A549 (cell line): ENCODE data around the gene RGS6. TPM values are rescaled to one million over a fixed set of nuclear protein-coding genes. Genes with fewer than 3 reads are reported as not detected.

ENCODE experiments used
- ATAC-seq, 2 experiments: fragments of 200-7000 bp in 1 of 2; fragments of >200 bp in 1 of 2; cut with Nextera tagmentation in 1 of 2; cut with Tn5 transposase in 1 of 2; 3 replicates each; pipeline versions ENCODE4 v1.8.0 to v1.9.1; 2018 to 2020; ENCODE audit warnings: mild to moderate bottlenecking in 1 of 2, moderate library complexity in 1 of 2
- CTCF ChIA-PET: fragments of 300-600 bp; sonication (Branson Sonifier 250); formaldehyde crosslinking; extraction: SDS; loops from one replicate; lab custom pipeline; 2021; ENCODE audit warnings: antibody characterized with exemption, inconsistent platforms; lab: Yijun Ruan, JAX
- POLR2A ChIA-PET: fragments of 350-600 bp; formaldehyde crosslinking; extraction: SDS; loops from one replicate; lab custom pipeline; 2021; ENCODE audit warnings: antibody characterized with exemption, inconsistent platforms; lab: Yijun Ruan, JAX
- DNase-seq, 2 experiments: peaks; one replicate each; pipeline versions ENCODE4 v3.0.0 to v3.0.0-alpha.2; 2011 to 2016; ENCODE audit warnings: low read depth in 1 of 2, low spot score in 1 of 2
- FAIRE-seq: peaks from 2 replicates; lab custom pipeline; 2011; peaks lifted over from hg19 to GRCh38; lab: Jason Lieb, UNC
- H3K27ac ChIP-seq, 2 experiments: fragments of >200 bp; sonication (Bioruptor Twin); formaldehyde crosslinking; 3 replicates each; pipeline ENCODE4 v1.5.1; 2016 to 2017
- H3K4me1 ChIP-seq: fragments of >200 bp; sonication (Bioruptor Twin); formaldehyde crosslinking; 3 replicates; pipeline ENCODE4 v1.6.1; 2016
- H3K4me2 ChIP-seq: fragments of >200 bp; sonication (Bioruptor Twin); formaldehyde crosslinking; 3 replicates; pipeline ENCODE4 v1.6.1; 2016
- H3K4me3 ChIP-seq: fragments of >200 bp; sonication (Bioruptor Twin); formaldehyde crosslinking; 3 replicates; pipeline ENCODE4 v1.5.1; 2016
- H3K9me3 ChIP-seq: fragments of >200 bp; sonication (Bioruptor Twin); formaldehyde crosslinking; 3 replicates; pipeline ENCODE4 v1.6.1; 2016
- BHLHE40 ChIP-seq: IDR thresholded peaks from 2 replicates; pipeline ENCODE4 v1.6.1; 2012; ENCODE audit warnings: low read depth, low read length, inconsistent platforms
- CBX2 ChIP-seq: fragments of 200-600 bp; sonication (generic); IDR thresholded peaks from 2 replicates; pipeline ENCODE4 v1.6.1; 2016; ENCODE audit warnings: low read depth, mild to moderate bottlenecking, borderline replicate concordance
- CEBPB ChIP-seq, 2 experiments: fragments of >200 bp in 1 of 2; sonication (Bioruptor Twin) in 1 of 2; formaldehyde crosslinking in 1 of 2; IDR thresholded peaks; 2 replicates each; pipeline ENCODE4 v1.6.1; 2012 to 2016
- EHF ChIP-seq: fragments of 250-450 bp; sonication (Bioruptor Pico); IDR thresholded peaks from 2 replicates; pipeline ENCODE4 v1.5.0; 2020; ENCODE audit warnings: mild to moderate bottlenecking
- EHMT2 ChIP-seq: fragments of 200-600 bp; sonication (generic); IDR thresholded peaks from 2 replicates; pipeline ENCODE4 v1.6.1; 2016; ENCODE audit warnings: antibody characterized with exemption, low read depth, mild to moderate bottlenecking, moderate library complexity
- EP300 ChIP-seq, 2 experiments: fragments of >200 bp; sonication (Bioruptor Twin); formaldehyde crosslinking; IDR thresholded peaks; 2 replicates in 1 of 2; 3 replicates in 1 of 2; pipeline ENCODE4 v1.6.1; 2016 to 2017
- FOSL2 ChIP-seq, 2 experiments: fragments of 450-650 bp in 1 of 2; fragments of >200 bp in 1 of 2; sonication (Bioruptor Twin) in 1 of 2; formaldehyde crosslinking; IDR thresholded peaks; 2 replicates each; pipeline versions ENCODE4 v1.5.0 to v1.6.1; 2016 to 2020; ENCODE audit warnings: mild to moderate bottlenecking in 1 of 2, moderate library complexity in 1 of 2
- GATA3 ChIP-seq: IDR thresholded peaks from 2 replicates; pipeline ENCODE4 v1.6.1; 2012; ENCODE audit warnings: borderline replicate concordance
- HES2 ChIP-seq: fragments of >200 bp; sonication (Bioruptor Twin); formaldehyde crosslinking; IDR thresholded peaks from 2 replicates; pipeline ENCODE4 v1.6.1; 2016
- HEYL ChIP-seq: fragments of 250-450 bp; sonication (Bioruptor Pico); IDR thresholded peaks from 2 replicates; pipeline ENCODE4 v1.8.0; 2021; ENCODE audit warnings: mild to moderate bottlenecking, moderate library complexity
- JUN ChIP-seq, 2 experiments: fragments of >200 bp; sonication (Bioruptor Twin); formaldehyde crosslinking; IDR thresholded peaks; 2 replicates in 1 of 2; 3 replicates in 1 of 2; pipeline ENCODE4 v1.6.1; 2016 to 2017
- MAFK ChIP-seq: fragments of 450-650 bp; IDR thresholded peaks from 2 replicates; pipeline ENCODE4 v1.6.1; 2014; ENCODE audit not compliant: partially characterized antibody
- MAZ ChIP-seq: fragments of 150-350 bp; IDR thresholded peaks from 2 replicates; pipeline ENCODE4 v1.6.1; 2014; ENCODE audit warnings: antibody characterized with exemption, low read depth, low read length, borderline replicate concordance
- NPAS2 ChIP-seq: fragments of 250-450 bp; sonication (Bioruptor Pico); IDR thresholded peaks from 2 replicates; pipeline ENCODE4 v1.8.0; 2022; ENCODE audit warnings: mild to moderate bottlenecking, moderate library complexity, borderline replicate concordance
- PBX3 ChIP-seq: IDR thresholded peaks from 2 replicates; pipeline ENCODE4 v1.6.1; 2012
- POLR2A ChIP-seq: IDR thresholded peaks from 2 replicates; pipeline ENCODE4 v1.6.1; 2012; ENCODE audit warnings: mild to moderate bottlenecking, low read length
- RAD21 ChIP-seq, 2 experiments: fragments of >200 bp in 1 of 2; sonication (Bioruptor Twin) in 1 of 2; formaldehyde crosslinking in 1 of 2; IDR thresholded peaks in 1 of 2; conservative IDR thresholded peaks in 1 of 2; 2 replicates in 1 of 2; 3 replicates in 1 of 2; pipeline ENCODE4 v1.6.1; 2012 to 2018; ENCODE audit warnings: inconsistent platforms in 1 of 2
- RCOR1 ChIP-seq: fragments of 150-350 bp; IDR thresholded peaks from 2 replicates; pipeline ENCODE4 v1.6.1; 2014; ENCODE audit warnings: antibody characterized with exemption, low read length, low read depth
- REST ChIP-seq: fragments of 200-600 bp; sonication (generic); IDR thresholded peaks from 2 replicates; pipeline ENCODE4 v1.6.1; 2016; ENCODE audit warnings: antibody characterized with exemption, mild to moderate bottlenecking, moderate library complexity
- TFCP2L1 ChIP-seq: fragments of 250-450 bp; sonication (Bioruptor Pico); IDR thresholded peaks from 2 replicates; pipeline ENCODE4 v1.5.0; 2021; ENCODE audit warnings: mild to moderate bottlenecking
- ZC3H11A ChIP-seq: fragments of 450-650 bp; IDR thresholded peaks from 2 replicates; pipeline ENCODE4 v1.6.1; 2014; ENCODE audit warnings: antibody characterized with exemption, mild to moderate bottlenecking
- ZFP36 ChIP-seq: fragments of 450-650 bp; IDR thresholded peaks from 2 replicates; pipeline ENCODE4 v1.6.1; 2014; ENCODE audit warnings: borderline replicate concordance; ENCODE audit not compliant: partially characterized antibody
- WGBS: methylation state at CpG from one replicate; pipeline ENCODE4 v1.1.6; 2017; ENCODE audit errors: missing lambda C conversion rate; 5-methylcytosine and 5-hydroxymethylcytosine counted together
- polyA plus RNA-seq, 4 experiments: library from polyadenylated mRNA; depleted of rRNA in 3 of 4; stranded (reverse); fragments of >200 nt; fragmentation: RNase III in 1 of 4; extraction: RNeasy Plus Mini Kit Qiagen cat#74134 plus additional on column Dnase treatment in 1 of 4; gene quantifications; 2 replicates in 3 of 4; 3 replicates in 1 of 4; pipeline ENCODE4 v1.2.3, GENCODE V29; 2011 to 2017

The RGS6 gene
- polyA plus RNA-seq, 2 of the 4 experiments (the other 2 are of a cell fraction): not detected

GRCh38 chr14:72423957-72424356, 491.7 kb downstream of the RGS6 start:
- Histone ChIP-seq H3K4me3 (no peak overlapping the region), H3K4me2 (no peak overlapping the region), H3K9me3 (no peaks in the 10 kb centered on the region), H3K27ac (no peak overlapping the region), H3K4me1 (no peaks in the 10 kb centered on the region)
- 0% methylated on average over 1 of the region's 1 CpG for WGBS
- FAIRE-seq (no peak), DNase-seq (no peak), ATAC-seq (no peak)
- POLR2A ChIA-PET: no interaction called here
- TF ChIP-seq EHF (no peak), RCOR1 (no peak), HEYL (no peak), CEBPB (IDR thresholded peaks at IDR 0.05) (no peak), NPAS2 (CRISPR knock-in tag) (no peak), MAFK (no peak), EP300 (IDR thresholded peaks at IDR 0.05) (no peak), BHLHE40 (no peak), PBX3 (no peak), ZFP36 (no peak), HES2 (no peak), MAZ (no peak)
- TF ChIP-seq, all 56 proteins: peak for 0
- CTCF ChIA-PET: no interaction called here

GRCh38 chr14:72430457-72430856, 498.2 kb downstream of the RGS6 start:
- H3K9me3 ChIP-seq: no peaks in the 10 kb centered on the region
- no peaks in the 10 kb centered on the region for H3K4me1 ChIP-seq
- TF ChIP-seq HEYL (no peak), TFCP2L1 (CRISPR knock-in tag) (no peak), GATA3 (no peak), EHMT2 (no peak), ZC3H11A (no peak), FOSL2 (IDR thresholded peaks at IDR 0.05) (no peak), FOSL2 (CRISPR knock-in tag; IDR thresholded peaks at IDR 0.05) (no peak)
- TF ChIP-seq, all 56 proteins: peak for 0
- ATAC-seq (no peak), FAIRE-seq (no peak), DNase-seq (no peak)
- WGBS: 0% methylated on average over 1 of the region's 1 CpG
- Histone ChIP-seq H3K4me2 (no peak overlapping the region), H3K27ac (no peak overlapping the region), H3K4me3 (no peak overlapping the region)
- ChIA-PET POLR2A (no interaction called here), CTCF (interaction anchor here (1.3 kb wide), 1 partner anchor 13 kb away, joined by 3 read pairs; no protein-coding TSS in a partner anchor)

GRCh38 chr14:72432748-72433147, 500.5 kb downstream of the RGS6 start:
- H3K27ac ChIP-seq: no peak overlapping the region
- no peak for ATAC-seq
- TF ChIP-seq EHMT2 (no peak), REST (no peak), EHF (no peak), RAD21 (conservative IDR thresholded peaks at IDR 0.05 in 1 of 2, IDR thresholded peaks at IDR 0.05 in 1 of 2) (no peak), POLR2A (no peak), CBX2 (no peak), GATA3 (no peak), JUN (IDR thresholded peaks at IDR 0.05) (no peak)
- TF ChIP-seq, all 56 proteins: peak for 0
- Histone ChIP-seq H3K4me2 (no peak overlapping the region), H3K4me1 (no peaks in the 10 kb centered on the region), H3K4me3 (no peak overlapping the region), H3K9me3 (no peaks in the 10 kb centered on the region)
- POLR2A ChIA-PET: no interaction called here
- no peak for FAIRE-seq
- CTCF ChIA-PET: interaction anchor here (1.8 kb wide), 1 partner anchor 12 kb away, joined by 5 read pairs; no protein-coding TSS in a partner anchor
- DNase-seq: no peak
- WGBS: 4% methylated on average over 5 of the region's 5 CpGs
